GM19238 (cell line): Measurements from ENCODE around the gene RPS16.

Experiments
- DNase-seq: peaks from one replicate; pipeline ENCODE4 v3.0.0; 2011; ENCODE audit warnings: low spot score; ENCODE audit not compliant: insufficient read length

Gene RPS16

DNA sequence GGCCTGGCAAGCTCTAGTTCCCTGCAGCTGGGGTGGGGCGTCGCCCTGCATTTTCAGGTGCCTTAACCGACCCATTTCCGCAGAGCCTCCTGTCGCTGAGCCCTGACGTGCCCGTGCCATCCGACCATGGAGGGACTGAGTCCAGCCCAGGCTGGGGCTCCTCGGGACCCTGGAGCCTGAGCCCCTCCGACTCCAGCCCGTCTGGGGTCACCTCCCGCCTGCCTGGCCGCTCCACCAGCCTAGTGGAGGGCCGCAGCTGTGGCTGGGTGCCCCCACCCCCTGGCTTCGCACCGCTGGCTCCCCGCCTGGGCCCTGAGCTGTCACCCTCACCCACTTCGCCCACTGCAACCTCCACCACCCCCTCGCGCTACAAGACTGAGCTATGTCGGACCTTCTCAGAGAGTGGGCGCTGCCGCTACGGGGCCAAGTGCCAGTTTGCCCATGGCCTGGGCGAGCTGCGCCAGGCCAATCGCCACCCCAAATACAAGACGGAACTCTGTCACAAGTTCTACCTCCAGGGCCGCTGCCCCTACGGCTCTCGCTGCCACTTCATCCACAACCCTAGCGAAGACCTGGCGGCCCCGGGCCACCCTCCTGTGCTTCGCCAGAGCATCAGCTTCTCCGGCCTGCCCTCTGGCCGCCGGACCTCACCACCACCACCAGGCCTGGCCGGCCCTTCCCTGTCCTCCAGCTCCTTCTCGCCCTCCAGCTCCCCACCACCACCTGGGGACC, 27.9 kb downstream of the RPS16 start:
- no peak for DNase-seq

DNA sequence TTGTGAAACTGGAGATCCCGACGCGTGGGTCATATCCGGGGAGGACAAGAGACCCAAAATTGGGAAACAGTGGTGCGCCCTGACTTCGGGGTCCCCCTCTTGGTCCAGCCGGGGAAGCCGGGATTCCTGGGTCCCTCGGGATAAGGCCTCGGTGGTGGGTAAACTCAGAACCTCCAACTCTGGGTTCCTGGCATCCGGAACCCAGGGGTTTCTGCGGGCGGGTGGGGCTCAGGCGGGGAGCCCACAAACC, 28.4 kb downstream of the RPS16 start:
- DNase-seq, result no peak

DNA sequence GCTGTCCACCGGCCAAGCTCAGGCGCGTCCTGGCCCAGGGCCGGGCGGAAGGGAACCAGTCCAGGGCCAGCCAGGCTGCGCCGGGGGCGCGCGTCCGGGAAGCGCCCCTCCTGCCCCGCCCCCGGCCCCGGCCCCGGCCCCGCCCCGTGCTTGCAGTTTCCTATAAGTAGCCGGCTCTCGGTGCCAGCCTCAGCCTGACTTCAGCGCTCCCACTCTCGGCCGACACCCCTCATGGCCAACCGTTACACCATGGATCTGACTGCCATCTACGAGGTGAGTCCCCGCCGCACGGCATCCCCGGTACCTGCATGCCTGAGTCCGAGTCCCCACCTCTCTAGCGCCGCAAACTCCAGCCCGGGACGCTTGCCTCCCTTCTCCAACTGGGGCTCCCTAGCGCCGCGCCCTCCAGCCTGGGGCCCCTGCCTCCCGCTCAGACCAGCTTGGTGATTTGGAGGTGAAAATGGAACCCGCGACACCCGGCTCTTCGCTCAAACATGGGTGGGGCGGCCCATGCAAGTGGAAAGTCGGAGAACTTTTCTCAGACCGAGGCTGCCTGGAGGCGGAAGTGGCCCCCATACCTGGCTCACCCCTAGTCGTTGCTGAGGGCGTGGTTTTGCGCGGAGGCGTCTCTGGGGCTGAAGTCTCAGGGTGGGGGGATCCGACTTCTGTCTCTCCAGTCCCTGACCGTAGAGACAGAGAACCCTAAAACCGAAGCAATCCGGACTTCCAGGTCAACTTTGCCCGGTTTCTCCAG, 28.9 kb downstream of the RPS16 start, which contains the start of gene ZFP36:
TSS of gene ZFP36 (plus strand) at position 192 of the 754 bp plus-strand sequence. CDS start at position 250, 58 bp downstream.
- DNase-seq, result no peak

DNA sequence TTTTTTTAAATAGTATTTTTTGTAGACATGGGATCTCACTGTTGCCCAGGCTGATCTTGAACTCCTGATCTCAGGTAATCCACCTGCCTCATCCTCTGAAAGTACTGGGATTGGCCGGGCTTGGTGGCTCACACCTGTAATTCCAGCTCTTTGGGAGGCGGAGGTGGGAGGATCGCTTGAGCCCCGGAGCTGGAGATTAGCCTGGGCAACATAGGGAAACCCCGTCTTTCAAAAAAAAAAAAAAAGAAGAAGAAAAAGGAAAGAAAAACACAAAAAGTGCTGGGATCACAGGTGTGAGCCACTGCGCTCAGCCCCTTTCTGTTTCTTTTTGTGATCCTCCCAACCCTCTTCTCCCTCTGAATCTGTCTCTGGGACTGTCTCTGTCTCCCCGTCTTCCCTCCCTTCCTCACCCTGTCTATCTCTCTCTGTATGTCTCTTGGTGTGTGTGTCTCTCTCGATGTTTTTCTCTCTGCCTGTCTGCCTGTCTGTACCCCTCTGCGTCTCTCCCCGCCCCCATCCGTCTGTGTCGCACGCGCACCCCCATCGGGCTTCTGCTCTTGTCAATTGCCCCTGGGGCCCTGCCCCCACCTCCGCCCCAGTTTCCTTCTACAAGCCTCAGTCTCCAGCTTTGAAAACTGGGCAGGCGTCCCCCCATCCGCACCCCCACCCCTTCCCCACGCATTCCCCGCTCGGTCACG, 29.6 kb downstream of the RPS16 start:
- DNase-seq, result no peak

DNA sequence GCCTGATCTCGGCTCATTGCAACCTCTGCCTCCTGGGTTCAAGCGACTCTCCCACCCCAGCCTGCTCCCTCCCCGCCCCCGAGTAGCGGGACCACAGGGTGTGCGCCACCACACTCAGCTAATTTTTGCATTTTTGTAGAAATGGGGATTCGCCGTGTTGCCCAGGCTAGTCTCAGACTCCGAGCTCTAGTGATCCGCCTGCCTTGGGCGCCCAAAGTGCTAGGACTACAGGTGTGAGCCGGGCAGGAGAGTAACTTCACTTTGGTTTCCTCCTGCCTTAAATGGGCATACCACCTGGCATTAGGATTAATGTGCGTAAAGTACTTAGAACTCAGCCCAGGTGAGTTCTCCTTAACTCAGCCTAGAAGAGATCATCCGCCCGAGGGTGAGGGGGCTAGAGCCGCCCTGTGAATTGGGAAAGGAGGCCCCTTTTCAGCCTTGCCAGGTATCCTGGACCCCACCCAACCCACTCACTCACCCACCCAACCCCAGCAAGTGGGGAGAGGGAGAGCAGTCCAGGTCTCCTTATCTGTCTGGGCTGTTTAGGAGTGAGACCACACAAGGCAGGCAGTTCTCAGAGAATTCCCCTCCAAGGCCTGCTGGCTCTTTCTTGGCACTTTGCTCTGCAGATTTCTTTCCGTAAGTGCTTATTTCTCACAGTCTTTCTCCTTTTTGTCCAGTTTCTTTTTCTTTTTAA, 30.3 kb downstream of the RPS16 start:
- no peak for DNase-seq

DNA sequence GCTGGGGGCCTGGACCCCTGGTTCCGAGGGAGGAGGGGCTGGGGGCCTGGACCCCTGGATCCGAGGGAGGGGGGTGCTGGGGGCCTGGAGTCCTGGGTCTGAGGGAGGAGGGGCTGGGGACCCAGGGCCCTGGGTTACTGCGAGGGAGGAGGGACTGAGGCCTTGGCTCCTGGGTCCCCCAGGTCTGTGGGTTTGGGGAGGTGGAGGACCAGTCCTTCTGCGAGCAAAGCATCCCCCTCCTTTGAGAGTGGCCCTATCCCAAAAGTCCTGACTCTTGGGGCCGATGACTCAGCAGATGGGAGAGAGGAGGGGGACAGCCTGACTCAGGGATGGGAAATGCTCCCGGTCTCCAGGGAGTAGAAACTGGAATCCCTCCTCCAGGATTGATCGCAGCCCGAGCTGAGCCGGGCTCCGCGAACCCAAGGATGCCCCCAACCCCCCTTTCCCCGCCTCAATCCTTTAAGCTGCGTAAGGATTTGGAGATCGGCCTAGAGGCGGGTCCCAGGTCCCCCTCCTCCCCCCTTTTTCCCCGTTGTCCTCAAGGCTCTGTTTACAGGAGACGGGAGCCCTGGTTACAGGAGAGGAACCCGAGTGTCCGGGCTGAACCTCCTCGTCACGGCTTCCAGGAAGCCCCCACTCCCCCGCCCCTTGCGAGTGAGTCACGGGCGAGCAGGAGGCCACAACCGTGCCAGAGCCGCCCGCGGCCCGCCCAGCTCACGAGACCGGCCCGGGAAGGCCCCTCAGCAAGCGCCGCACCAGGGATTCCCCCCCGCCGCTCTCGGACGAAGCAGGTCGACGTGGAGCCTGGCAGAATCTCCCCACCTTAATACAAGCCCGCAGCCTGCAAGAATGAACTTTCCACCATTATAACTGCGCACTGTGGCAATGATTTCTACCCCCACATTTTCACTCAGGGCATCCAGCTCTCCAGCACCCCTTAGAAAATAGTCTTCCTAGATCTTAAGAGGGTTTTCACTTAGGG, 32.1 kb downstream of the RPS16 start:
- peak; percentile 62 for DNase-seq

DNA sequence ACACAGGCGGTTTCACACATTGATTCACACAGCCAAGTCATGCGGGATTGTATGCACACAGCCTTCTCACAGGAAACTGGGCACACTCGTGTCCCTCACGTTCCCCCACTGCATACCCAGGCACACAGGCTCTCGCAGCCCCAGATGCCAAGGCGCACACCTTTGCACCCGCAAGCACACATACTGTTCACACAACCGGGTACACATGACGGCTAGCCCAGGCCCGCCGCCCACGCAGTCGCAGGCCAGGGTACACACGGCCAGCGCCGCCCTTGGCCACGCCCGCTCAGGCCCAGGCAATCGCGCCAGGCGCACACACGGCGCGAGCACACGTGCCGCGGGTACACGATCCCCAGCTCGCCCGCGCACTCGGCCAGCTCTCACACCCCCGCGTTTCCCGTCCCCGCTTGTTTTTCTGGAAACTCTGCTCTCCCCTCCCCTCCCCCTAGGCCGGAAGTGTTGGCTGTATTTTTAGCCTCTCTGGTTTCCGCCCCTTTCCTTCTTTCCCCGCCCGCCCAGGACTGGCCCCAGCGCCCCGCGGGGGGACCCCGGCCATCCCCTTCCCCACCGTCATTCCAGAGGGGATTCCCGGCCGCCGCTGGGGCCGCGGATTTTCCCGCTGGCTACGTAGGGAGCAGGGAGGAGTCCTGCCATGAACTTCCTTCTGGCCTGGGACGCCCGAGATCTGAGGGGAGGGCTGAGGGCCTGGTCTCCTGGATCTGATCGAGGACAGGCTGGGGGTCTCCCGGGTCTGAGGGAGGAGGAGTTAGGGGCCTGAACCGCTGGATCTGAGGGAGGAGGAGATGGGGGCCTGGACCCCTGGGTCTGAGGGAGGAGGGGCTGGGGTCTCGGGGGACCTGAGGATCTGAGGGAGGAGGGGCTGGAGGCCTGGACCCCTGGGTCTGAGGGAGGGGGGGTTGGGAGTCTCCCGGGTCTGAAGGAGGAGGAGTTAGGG, 33.1 kb downstream of the RPS16 start:
- peak; percentile 64 for DNase-seq

DNA sequence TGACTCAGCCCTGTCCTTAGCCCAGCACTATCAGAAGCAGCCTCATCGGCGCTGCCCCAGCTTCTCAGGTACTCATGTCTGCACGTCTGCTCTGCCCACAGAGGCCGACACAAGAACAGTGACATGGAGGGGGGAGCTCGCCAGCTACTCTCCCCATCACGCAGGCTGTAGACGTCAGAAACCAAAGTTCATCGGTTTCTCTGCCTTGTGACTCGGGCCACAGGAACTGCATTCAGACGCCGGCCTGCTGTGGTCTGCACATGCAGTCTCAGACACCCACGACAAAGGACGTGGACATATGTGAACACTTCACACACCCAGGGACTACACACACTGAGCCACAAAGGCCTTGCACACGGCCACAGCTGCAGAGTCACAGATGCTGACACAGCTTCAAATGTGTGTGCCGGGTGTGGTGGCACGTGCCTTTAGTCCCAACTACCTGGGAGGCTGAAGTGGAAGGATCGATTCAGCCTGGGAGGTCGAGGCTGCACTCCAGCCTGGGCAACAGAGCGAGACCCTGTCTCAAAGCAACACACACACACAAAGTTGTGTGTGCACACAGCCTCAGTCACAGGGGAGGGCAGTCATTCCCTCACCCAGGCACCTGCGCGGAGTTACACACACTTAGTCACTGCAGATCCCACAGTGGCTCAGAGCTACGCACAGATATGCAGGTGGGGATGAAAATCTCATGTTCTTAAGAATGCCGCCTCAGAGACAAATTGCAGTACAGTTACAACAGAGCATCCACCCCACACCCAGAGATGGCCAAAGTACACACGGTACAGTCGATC, 34.0 kb downstream of the RPS16 start:
- no peak for DNase-seq

DNA sequence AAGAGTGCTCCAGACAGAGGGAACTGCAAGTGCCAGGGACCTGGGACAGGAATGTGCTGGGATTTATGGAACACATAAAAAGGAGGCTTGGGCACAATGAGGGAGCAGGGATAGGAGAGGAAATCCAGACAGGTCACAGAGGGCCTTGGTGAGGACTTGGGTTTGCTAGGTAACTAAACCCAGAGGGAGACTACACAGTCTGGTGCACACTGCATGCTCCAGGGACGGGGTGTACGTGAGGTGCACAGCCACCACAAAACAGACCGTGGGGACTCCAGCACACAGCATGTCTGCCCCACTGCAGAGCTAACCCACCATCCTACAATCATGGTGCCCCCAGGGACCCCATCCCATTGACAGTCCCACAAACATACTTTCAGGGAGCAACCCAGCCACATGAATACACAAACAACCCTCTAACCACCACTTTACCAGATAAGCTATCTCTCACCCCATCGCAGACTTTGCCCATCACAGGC, 34.6 kb downstream of the RPS16 start:
- DNase-seq, result no peak

DNA sequence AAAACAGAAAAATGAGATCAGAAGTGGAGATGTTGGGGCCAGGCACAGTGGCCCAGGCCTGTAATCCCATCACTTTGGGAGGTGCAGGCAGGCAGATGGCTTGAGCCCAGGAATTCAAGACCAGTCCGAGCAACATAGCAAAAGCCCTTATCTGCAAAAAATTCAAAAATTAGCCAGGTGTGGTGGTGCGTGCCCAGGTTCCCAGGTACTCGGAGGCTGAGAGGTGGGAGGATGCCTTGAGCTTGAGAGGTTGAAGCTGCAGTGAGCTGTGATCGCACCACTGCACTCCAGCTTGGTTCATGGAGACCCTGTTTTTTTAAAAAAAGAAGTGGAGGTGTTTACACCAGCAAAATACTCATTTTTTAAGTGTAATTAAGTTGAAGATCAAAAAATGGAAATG, 35.7 kb downstream of the RPS16 start:
- DNase-seq, result no peak

DNA sequence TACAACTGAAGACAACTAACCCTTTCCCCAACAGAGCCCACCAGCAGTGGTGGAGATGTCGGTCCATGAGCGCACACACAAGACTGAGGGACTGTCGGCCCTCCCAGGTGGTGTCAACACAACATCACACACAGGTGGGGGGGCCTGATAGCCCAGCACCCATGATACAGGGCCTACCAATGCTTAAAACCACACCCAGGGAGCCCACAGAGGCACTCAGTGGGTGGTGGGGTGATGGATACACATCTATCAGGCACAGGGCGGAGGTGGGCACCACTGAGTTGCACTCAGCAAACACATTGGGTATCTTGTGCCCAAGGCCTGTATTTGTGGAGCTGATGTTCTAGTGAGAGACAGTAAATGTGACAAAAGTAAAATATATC, 36.1 kb downstream of the RPS16 start:
- DNase-seq, result no peak

DNA sequence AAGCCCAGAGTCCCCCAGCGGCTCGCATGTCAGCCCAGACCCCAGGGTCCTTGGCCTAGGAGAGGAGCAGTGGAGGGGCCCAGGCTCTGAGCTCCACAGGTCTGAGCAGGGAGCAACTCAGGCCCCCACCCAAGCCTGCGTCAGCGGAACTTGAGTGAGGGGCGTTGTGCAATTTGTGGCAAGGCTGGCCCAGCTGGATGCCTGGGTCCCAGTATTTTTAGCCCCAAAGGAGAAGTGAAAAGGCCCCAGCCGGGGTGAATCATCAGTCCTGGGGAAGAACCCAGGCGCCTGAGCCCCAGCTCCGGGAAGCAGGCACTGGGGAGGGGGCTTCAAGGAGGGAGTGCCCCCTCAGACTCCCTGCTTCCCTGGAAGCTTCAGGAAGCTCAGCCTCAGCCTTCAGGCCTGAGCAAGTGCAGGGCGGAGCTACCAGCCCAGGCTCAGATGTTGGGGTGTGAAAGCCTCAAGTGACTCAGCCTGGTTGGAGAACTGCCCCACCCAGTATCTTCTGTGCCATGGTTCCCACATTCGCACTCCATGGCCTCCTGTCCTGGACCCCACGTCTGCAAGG, 37.4 kb downstream of the RPS16 start:
- DNase-seq, result no peak

DNA sequence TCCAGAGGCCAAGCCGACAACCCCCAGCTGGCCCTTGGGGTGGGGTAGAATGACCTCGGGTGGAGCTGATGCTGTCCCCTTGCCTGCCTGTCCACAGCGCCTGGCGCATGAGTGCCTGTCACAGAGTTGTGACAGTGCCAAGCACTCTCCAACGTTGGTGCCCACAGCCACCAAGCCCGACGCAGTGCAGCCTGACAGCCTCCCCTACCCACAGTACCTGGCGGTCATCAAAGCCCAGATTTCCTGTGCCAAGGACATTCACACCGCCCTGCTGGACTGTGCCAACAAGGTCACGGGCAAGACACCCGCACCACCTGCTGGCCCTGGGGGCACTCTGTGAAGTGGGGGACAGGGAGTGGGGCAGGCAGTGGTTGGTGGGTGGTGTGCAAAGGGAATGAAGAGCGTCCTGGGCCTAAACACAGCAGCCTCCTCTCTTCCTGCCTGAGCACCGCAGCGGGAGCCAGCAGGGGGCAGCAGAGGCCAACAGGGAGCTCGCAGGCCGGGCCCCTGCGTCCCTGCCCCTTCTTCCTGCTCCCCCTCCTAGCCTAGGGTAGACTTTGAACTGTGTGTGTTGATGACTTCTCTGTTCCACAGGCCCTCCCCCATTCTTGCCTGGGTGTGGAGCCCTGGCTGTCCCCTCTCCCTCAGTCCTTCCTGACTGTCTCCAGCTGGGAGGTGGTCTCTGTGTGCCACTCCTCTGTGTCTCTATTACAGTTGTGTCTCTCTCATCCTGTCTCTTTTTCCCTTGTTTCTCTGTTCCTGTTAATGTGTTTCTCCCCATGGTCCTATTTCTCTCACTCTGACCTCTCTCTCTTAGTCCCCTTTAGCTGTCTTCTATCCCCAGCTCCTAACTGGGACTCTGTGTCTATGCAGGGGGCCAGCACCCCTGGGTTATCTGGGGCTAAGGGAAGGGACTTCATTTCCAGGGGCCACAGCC, 38.1 kb downstream of the RPS16 start:
- DNase-seq, result peak; percentile 91

DNA sequence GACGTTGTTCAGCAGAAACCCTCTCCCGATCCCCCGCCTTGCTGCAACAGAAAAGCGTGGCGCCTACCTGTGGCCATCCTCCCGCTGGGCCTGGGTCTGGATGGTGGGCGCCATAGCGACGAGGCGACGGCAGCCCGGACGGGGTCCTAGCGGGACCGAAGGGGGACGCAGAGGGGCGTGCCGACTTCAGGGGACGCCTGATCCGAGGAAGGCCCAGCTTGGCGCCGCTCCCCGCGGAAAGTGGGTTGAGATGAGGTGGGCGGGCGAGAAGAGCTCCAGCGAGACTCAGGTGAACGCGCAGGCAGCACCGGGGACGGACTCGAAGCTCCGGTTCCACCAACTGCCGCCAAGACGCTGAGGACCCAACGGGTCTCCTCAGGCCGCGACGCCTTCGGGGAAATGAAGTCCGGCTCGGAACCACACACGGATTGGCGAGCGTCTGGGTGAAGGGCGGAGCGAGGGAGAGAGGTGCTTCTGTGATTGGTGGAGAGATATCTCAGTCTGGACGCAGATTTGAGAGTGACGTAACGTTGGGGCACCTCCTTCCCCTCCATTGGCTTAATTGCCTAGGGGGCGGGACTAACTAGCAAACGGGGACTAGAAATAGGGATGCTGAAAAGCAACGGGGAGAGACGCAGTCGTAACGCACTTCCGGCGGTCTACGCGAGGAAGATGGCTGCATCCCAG, 44.9 kb downstream of the RPS16 start, which contains the start of the genes MED29 and PAF1:
TSS of gene MED29 (plus strand) at position 628 of the 687 bp plus-strand sequence. CDS start at position 673, 45 bp downstream.
TSS of gene PAF1 (minus strand) at position 356 of the 687 bp plus-strand sequence. CDS start at position 114, 242 bp downstream.
- peak; percentile 98 for DNase-seq

DNA sequence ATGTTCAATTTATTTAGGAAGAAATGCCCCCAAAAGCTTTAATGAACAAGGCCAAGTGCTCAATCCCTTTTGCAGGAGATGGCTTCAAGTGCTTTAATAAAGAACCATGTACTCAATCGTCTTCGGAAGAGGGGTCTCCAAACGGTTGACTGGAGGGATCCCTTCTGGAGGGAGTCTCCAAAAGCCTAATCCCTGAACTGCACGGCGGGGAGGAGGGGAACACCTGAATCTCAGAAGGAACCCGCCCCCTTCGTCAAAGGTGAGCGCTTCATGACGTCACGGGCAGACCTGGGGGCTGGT, 45.3 kb downstream of the RPS16 start:
- no peak for DNase-seq

DNA sequence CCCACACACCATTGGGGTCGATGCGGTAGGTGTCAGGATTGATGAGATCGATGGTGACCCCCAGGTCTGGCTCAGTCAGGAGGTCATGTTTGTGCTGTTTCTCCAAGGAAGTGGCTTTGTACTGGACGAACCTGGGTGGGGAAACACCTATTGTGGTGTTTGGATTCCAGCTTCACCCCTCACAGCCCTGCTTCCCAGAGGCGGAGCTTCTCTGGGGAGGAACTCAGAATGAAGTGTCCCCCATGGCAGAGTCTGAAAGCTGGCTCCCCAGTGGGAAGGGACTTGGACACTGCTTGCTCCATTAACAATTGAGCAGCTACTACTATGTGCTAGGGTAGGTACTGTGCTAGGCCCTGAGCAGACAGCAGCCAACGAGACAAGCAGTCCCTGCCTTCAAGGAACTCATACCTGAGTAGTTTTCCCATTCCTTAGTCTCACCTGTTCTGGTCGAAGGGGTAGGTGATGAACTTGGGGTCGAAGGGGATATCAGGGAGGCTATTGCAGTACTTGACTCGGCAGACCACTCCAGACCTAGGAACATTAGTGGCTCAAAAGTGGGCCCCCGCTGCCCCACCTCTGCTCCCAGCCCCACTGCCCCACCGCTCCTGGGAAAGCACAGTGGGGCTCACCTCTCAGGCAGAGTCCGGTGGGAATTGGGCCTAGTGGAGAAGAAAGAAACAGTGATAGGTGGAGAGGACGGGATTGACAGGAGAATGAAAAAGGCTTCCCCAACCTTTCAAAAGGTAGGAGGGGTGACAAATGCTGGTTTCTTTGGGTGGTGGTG, 45.9 kb downstream of the RPS16 start:
- no peak for DNase-seq
